Measurements from ENCODE around the gene FCRL4.

The FCRL4 gene

GRCh38 chr1:157580828-157581210 is 17.1 kb downstream of the FCRL4 start:
- TF ChIP-seq CTCF (IDR thresholded peaks at IDR 0.05; ENCODE audit: low read depth, low read length), result no peak
- no peak overlapping the region for H3K4me3 ChIP-seq (ENCODE audit: low read depth, low read length)

GRCh38 chr1:157580179-157580827 is 17.6 kb downstream of the FCRL4 start:
- no peak overlapping the region for H3K4me3 ChIP-seq (ENCODE audit: low read depth, low read length)
- TF ChIP-seq CTCF (IDR thresholded peaks at IDR 0.05; ENCODE audit: low read depth, low read length), result peak; percentile 48

GRCh38 chr1:157577420-157577819 is 20.5 kb downstream of the FCRL4 start:
- no peak overlapping the region for H3K4me3 ChIP-seq (ENCODE audit: low read depth, low read length)
- no peak for TF ChIP-seq CTCF (IDR thresholded peaks at IDR 0.05; ENCODE audit: low read depth, low read length)

GRCh38 chr1:157575744-157576143 is 22.1 kb downstream of the FCRL4 start:
- TF ChIP-seq CTCF (IDR thresholded peaks at IDR 0.05; ENCODE audit: low read depth, low read length), result no peak

GRCh38 chr1:157574836-157575235 is 23.0 kb downstream of the FCRL4 start:
- TF ChIP-seq CTCF (IDR thresholded peaks at IDR 0.05; ENCODE audit: low read depth, low read length), result no peak
- no peak overlapping the region for H3K4me3 ChIP-seq (ENCODE audit: low read depth, low read length)

More at GRCh38 chr1:157575744-157576143, 22.1 kb downstream of the FCRL4 start:
- no peak overlapping the region for H3K4me3 ChIP-seq (ENCODE audit: low read depth, low read length)

GRCh38 chr1:157566484-157567300 is 31.2 kb downstream of the FCRL4 start:
- no peak for TF ChIP-seq CTCF (IDR thresholded peaks at IDR 0.05; ENCODE audit: low read depth, low read length)
- H3K4me3 ChIP-seq (ENCODE audit: low read depth, low read length), result no peak overlapping the region

- no peak for TF ChIP-seq CTCF (IDR thresholded peaks at IDR 0.05; ENCODE audit: low read depth, low read length)
- no peak overlapping the region for H3K4me3 ChIP-seq (ENCODE audit: low read depth, low read length)
Measured at GRCh38 chr1:157562515-157562914, 35.4 kb downstream of the FCRL4 start.
